Measurements from ENCODE around the gene HOXB9.

GRCh38 chr17:48584223-48584741, 41.9 kb downstream of the HOXB9 start:
- TF ChIP-seq CTCF (IDR thresholded peaks at IDR 0.05), result no peak
- no peak for TF ChIP-seq POLR2A (IDR thresholded peaks at IDR 0.05)
